ENCODE measurements around the gene DRG1.

- TF ChIP-seq CTCF (IDR thresholded peaks at IDR 0.05) = no peak
- no peak for TF ChIP-seq EP300 (IDR thresholded peaks at IDR 0.05)
- no peak for TF ChIP-seq POLR2A (IDR thresholded peaks at IDR 0.05)
These were observed 77.9 kb downstream of the DRG1 start for GRCh38 chr22:31477329-31477728.

Measured in tibial nerve (tissue), 4 donors.